Mesodermal cell (in vitro differentiated cells): ENCODE measurements around the gene ABL2.
A peak's percentile ranks its signal among the peaks of the same experiment; 100 is the strongest.

Source experiments
- H3K27ac ChIP-seq: 2 replicates; pipeline ENCODE4 v1.7.0; 2013; ENCODE audit warnings: mild to moderate bottlenecking, low read depth, low read length, moderate library complexity; ENCODE audit not compliant: severe bottlenecking
- H3K36me3 ChIP-seq: 2 replicates; pipeline ENCODE4 v1.7.1; 2013; ENCODE audit warnings: mild to moderate bottlenecking, low read length, moderate library complexity; ENCODE audit not compliant: control insufficient read depth, insufficient read depth
- H3K4me1 ChIP-seq: one replicate; pipeline ENCODE4 v1.7.1; 2013; ENCODE audit warnings: mild to moderate bottlenecking, low read length; ENCODE audit not compliant: insufficient read depth, control insufficient read depth, poor library complexity, severe bottlenecking
- H3K4me3 ChIP-seq: 2 replicates; pipeline ENCODE4 v1.7.0; 2013; ENCODE audit warnings: low read length, control low read depth, mild to moderate bottlenecking; ENCODE audit not compliant: insufficient read depth, poor library complexity, severe bottlenecking; ENCODE audit errors: extremely low read depth
- H3K9me3 ChIP-seq: 2 replicates; pipeline ENCODE4 v1.7.1; 2013; ENCODE audit warnings: mild to moderate bottlenecking, low read length, moderate library complexity; ENCODE audit not compliant: control insufficient read depth
- WGBS, 2 experiments: methylation state at CpG; one replicate each; pipeline ENCODE4 v1.1.5; 2013; ENCODE audit warnings: missing lambda C conversion rate in 2 of 2; ENCODE audit not compliant: insufficient coverage in 2 of 2; 5-methylcytosine and 5-hydroxymethylcytosine counted together

Gene ABL2

GRCh38 chr1:179080866-179081686, 148.4 kb downstream of the ABL2 start:
- peaks cover 4% of the 10 kb centered on the region for H3K4me1 ChIP-seq
- H3K4me3 ChIP-seq, result peak overlapping the region; percentile 64
- no peaks in the 10 kb centered on the region for H3K36me3 ChIP-seq
- H3K9me3 ChIP-seq, result no peaks in the 10 kb centered on the region
- H3K27ac ChIP-seq, result no peak overlapping the region
- 60 to 62% methylated on average over 13 to 16 of the region's 18 CpGs for WGBS, 2 experiments

- no peaks in the 10 kb centered on the region for H3K36me3 ChIP-seq
Measured at GRCh38 chr1:179079113-179079761, 150.2 kb downstream of the ABL2 start.

GRCh38 chr1:179077396-179077795, 152.1 kb downstream of the ABL2 start:
- Histone ChIP-seq H3K4me3 (no peak overlapping the region), H3K4me1 (peaks cover 4% of the 10 kb centered on the region), H3K9me3 (no peaks in the 10 kb centered on the region), H3K27ac (no peak overlapping the region), H3K36me3 (no peaks in the 10 kb centered on the region)
- 91 to 97% methylated on average over 3 to 4 of the region's 7 CpGs for WGBS, 2 experiments

More at GRCh38 chr1:179079113-179079761, 150.2 kb downstream of the ABL2 start:
- Histone ChIP-seq H3K4me1 (peaks cover 4% of the 10 kb centered on the region), H3K9me3 (no peaks in the 10 kb centered on the region), H3K4me3 (no peak overlapping the region), H3K27ac (no peak overlapping the region)
- 41 to 62% methylated on average over 3 to 11 of the region's 18 CpGs for WGBS, 2 experiments

GRCh38 chr1:179066471-179066870, 163.0 kb downstream of the ABL2 start:
- peaks cover 58% of the 10 kb centered on the region for H3K36me3 ChIP-seq
- no peaks in the 10 kb centered on the region for H3K4me1 ChIP-seq
- 94 to 100% methylated on average over 1 to 3 of the region's 4 CpGs for WGBS, 2 experiments

GRCh38 chr1:179061360-179062282, 167.9 kb downstream of the ABL2 start:
- Histone ChIP-seq H3K9me3 (no peaks in the 10 kb centered on the region), H3K27ac (no peak overlapping the region), H3K4me1 (peaks cover 10% of the 10 kb centered on the region), H3K4me3 (no peak overlapping the region), H3K36me3 (peaks cover 44% of the 10 kb centered on the region)
- 90 to 97% methylated on average over 4 to 6 of the region's 8 CpGs for WGBS, 2 experiments

More at GRCh38 chr1:179066471-179066870, 163.0 kb downstream of the ABL2 start:
- Histone ChIP-seq H3K27ac (no peak overlapping the region), H3K9me3 (no peaks in the 10 kb centered on the region), H3K4me3 (no peak overlapping the region)

- 80 to 88% methylated on average over 2 to 3 of the region's 3 CpGs for WGBS, 2 experiments
- no peaks in the 10 kb centered on the region for H3K9me3 ChIP-seq
- H3K27ac ChIP-seq, result peak overlapping the region; percentile 77
- H3K4me3 ChIP-seq, result no peak overlapping the region
- peaks cover 10% of the 10 kb centered on the region for H3K4me1 ChIP-seq
- peaks cover 37% of the 10 kb centered on the region for H3K36me3 ChIP-seq
Measured at GRCh38 chr1:179058487-179059483, 170.7 kb downstream of the ABL2 start.

GRCh38 chr1:179055937-179056336, 173.5 kb downstream of the ABL2 start:
- WGBS, 2 experiments, result 100% methylated on average over 2 of the region's 2 CpGs
- no peak overlapping the region for H3K4me3 ChIP-seq
- H3K36me3 ChIP-seq, result peaks cover 26% of the 10 kb centered on the region
- H3K4me1 ChIP-seq, result peaks cover 10% of the 10 kb centered on the region
- no peaks in the 10 kb centered on the region for H3K9me3 ChIP-seq
- H3K27ac ChIP-seq, result no peak overlapping the region

GRCh38 chr1:179053486-179053885, 176.0 kb downstream of the ABL2 start:
- Histone ChIP-seq H3K36me3 (peaks cover 26% of the 10 kb centered on the region), H3K9me3 (no peaks in the 10 kb centered on the region), H3K4me1 (peaks cover 2% of the 10 kb centered on the region), H3K27ac (no peak overlapping the region), H3K4me3 (no peak overlapping the region)
- no CpG with 5 or more reads among the region's 2 CpGs for WGBS, 2 experiments

GRCh38 chr1:179052776-179053175, 176.7 kb downstream of the ABL2 start:
- Histone ChIP-seq H3K27ac (no peak overlapping the region), H3K36me3 (peaks cover 26% of the 10 kb centered on the region), H3K9me3 (no peaks in the 10 kb centered on the region), H3K4me3 (no peak overlapping the region), H3K4me1 (no peaks in the 10 kb centered on the region)
- 100% methylated on average over 1 of the region's 2 CpGs for WGBS, 2 experiments
